NCI-H446 (cell line): ENCODE measurements around the gene DNAJC7.
A peak's percentile ranks its signal among the peaks of the same experiment; 100 is the strongest.

Source experiments
- DNase-seq, 2 experiments: peaks; one replicate each; lab custom pipeline; 2025; lab: John Stamatoyannopoulos, UW

DNAJC7 gene

GRCh38 chr17:42016941-42017865, at the start of gene DNAJC7:
Gene DNAJC7, minus strand, starts transcription at chr17:42017439. Its CDS starts 23 bp downstream, at chr17:42017416.
- DNase-seq, result peak; percentile 90 to 93

GRCh38 chr17:42065201-42065600, 48.0 kb upstream of the DNAJC7 start:
- no peak for DNase-seq

- DNase-seq, result no peak
Observed at GRCh38 chr17:42062681-42063080, 45.4 kb upstream of the DNAJC7 start.

GRCh38 chr17:42061646-42062487, 44.6 kb upstream of the DNAJC7 start:
- no peak for DNase-seq

- DNase-seq, result no peak
Observed at GRCh38 chr17:42060231-42060630, 43.0 kb upstream of the DNAJC7 start.

GRCh38 chr17:42059815-42060214, 42.6 kb upstream of the DNAJC7 start:
- DNase-seq, result no peak

- DNase-seq, result no peak
Observed at GRCh38 chr17:42058063-42058462, 40.8 kb upstream of the DNAJC7 start.

GRCh38 chr17:42056635-42057034, 39.4 kb upstream of the DNAJC7 start:
- DNase-seq, result no peak

GRCh38 chr17:42055496-42055895, 38.3 kb upstream of the DNAJC7 start:
- DNase-seq, result no peak

GRCh38 chr17:42055027-42055426, 37.8 kb upstream of the DNAJC7 start:
- no peak for DNase-seq

GRCh38 chr17:42053731-42054500, 36.7 kb upstream of the DNAJC7 start:
- DNase-seq, result no peak

GRCh38 chr17:42052346-42052877, 35.2 kb upstream of the DNAJC7 start:
- DNase-seq, result no peak

- no peak for DNase-seq
Observed at GRCh38 chr17:42051645-42052044, 34.4 kb upstream of the DNAJC7 start.

- DNase-seq, result no peak
Observed at GRCh38 chr17:42051013-42051400, 33.8 kb upstream of the DNAJC7 start.

- peak in 1 of 2 experiments; percentile 55 for DNase-seq
Observed at GRCh38 chr17:42050393-42051012, 33.3 kb upstream of the DNAJC7 start, which contains the start of gene C17orf113. Gene C17orf113, minus strand, starts transcription at chr17:42050601. Its CDS starts 7,225 bp downstream, at chr17:42043376.

- no peak for DNase-seq
Observed at GRCh38 chr17:42049834-42050392, 32.7 kb upstream of the DNAJC7 start.

GRCh38 chr17:42047343-42047742, 30.1 kb upstream of the DNAJC7 start:
- no peak for DNase-seq

GRCh38 chr17:42045719-42046118, 28.5 kb upstream of the DNAJC7 start:
- DNase-seq, result no peak

GRCh38 chr17:42042598-42043319, 25.5 kb upstream of the DNAJC7 start:
- DNase-seq, result no peak

- no peak for DNase-seq
Observed at GRCh38 chr17:42041619-42042018, 24.4 kb upstream of the DNAJC7 start.
